ENCODE results near the gene PUS7L.
"Not testable (repeated sequence)": the region's sequence is repeated elsewhere in the genome, so short reads cannot be mapped to it uniquely, and the experiment has no call there.

Gene PUS7L

GRCh38 chr12:43763769-43764168, 5.2 kb upstream of the PUS7L start:
- TF ChIP-seq CTCF (IDR thresholded peaks at IDR 0.05; ENCODE audit: low read depth, low read length, missing control alignments) = no peak
- no peak overlapping the region for H3K4me3 ChIP-seq (replicated peaks; ENCODE audit: low read depth, low read length)
- no peak for DNase-seq (ENCODE audit: extremely low read depth, low read depth)

- no peak for DNase-seq (ENCODE audit: extremely low read depth, low read depth)
- no peak for TF ChIP-seq CTCF (IDR thresholded peaks at IDR 0.05; ENCODE audit: low read depth, low read length, missing control alignments)
- H3K4me3 ChIP-seq (replicated peaks; ENCODE audit: low read depth, low read length) = no peak overlapping the region
Measured at GRCh38 chr12:43762596-43762995, 4.0 kb upstream of the PUS7L start.

GRCh38 chr12:43761500-43761899, 2.9 kb upstream of the PUS7L start:
- TF ChIP-seq CTCF (IDR thresholded peaks at IDR 0.05; ENCODE audit: low read depth, low read length, missing control alignments) = no peak
- DNase-seq (ENCODE audit: extremely low read depth, low read depth) = no peak
- H3K4me3 ChIP-seq (replicated peaks; ENCODE audit: low read depth, low read length) = no peak overlapping the region

- DNase-seq (ENCODE audit: extremely low read depth, low read depth) = no peak
- no peak overlapping the region for H3K4me3 ChIP-seq (replicated peaks; ENCODE audit: low read depth, low read length)
- TF ChIP-seq CTCF (IDR thresholded peaks at IDR 0.05; ENCODE audit: low read depth, low read length, missing control alignments) = no peak
Measured at GRCh38 chr12:43760396-43760795, 1.8 kb upstream of the PUS7L start.

- DNase-seq (ENCODE audit: extremely low read depth, low read depth) = no peak
- TF ChIP-seq CTCF (IDR thresholded peaks at IDR 0.05; ENCODE audit: low read depth, low read length, missing control alignments) = no peak
- peak overlapping the region; percentile 82 for H3K4me3 ChIP-seq (replicated peaks; ENCODE audit: low read depth, low read length)
Measured at GRCh38 chr12:43758247-43758727, 303 bp downstream of the PUS7L start.

GRCh38 chr12:43754015-43754414, 4.6 kb downstream of the PUS7L start:
- no peak for DNase-seq (ENCODE audit: extremely low read depth, low read depth)
- no peak overlapping the region for H3K4me3 ChIP-seq (replicated peaks; ENCODE audit: low read depth, low read length)
- no peak for TF ChIP-seq CTCF (IDR thresholded peaks at IDR 0.05; ENCODE audit: low read depth, low read length, missing control alignments)

- not testable (repeated sequence) for DNase-seq (ENCODE audit: extremely low read depth, low read depth); H3K4me3 ChIP-seq (replicated peaks; ENCODE audit: low read depth, low read length)
Measured at GRCh38 chr12:43751360-43751759, 7.2 kb downstream of the PUS7L start.
